ENCODE measurements around the gene C1QB. TPM values are rescaled to one million over a fixed set of nuclear protein-coding genes. Genes with fewer than 3 reads are reported as not detected.
A peak's percentile ranks its signal among the peaks of the same experiment; 100 is the strongest.

Gene C1QB
- 100 to 1,000 TPM in 3 of 9 donors, 10 to 100 TPM in 6; 16.6 to 667 (median 81.4) TPM for total RNA-seq
- polyA plus RNA-seq: 10 to 100 TPM; 25.9 to 61.9 TPM
- long read RNA-seq, donor 1, transcript C1QB-203 (3 exons, 1,254 nt): major isoform, 25 of 36 reads
- long read RNA-seq, donor 1, partial matches to known transcripts: 11 of 36 reads
- long read RNA-seq, donor 1, other reads (novel, unspliced or antisense): 0 of 36 reads
- long read RNA-seq, donor 2, transcript C1QB-203 (3 exons, 1,254 nt): major isoform, 11 of 12 reads
- long read RNA-seq, donor 2, partial matches to known transcripts: 0 of 12 reads
- long read RNA-seq, donor 2, other reads (novel, unspliced or antisense): 1 of 12 reads
- long read RNA-seq, donor 3, transcript C1QB-203 (3 exons, 1,254 nt): major isoform, 38 of 46 reads
- long read RNA-seq, donor 3, partial matches to known transcripts: 5 of 46 reads
- long read RNA-seq, donor 3, other reads (novel, unspliced or antisense): 2 of 46 reads

GRCh38 chr1:22652881-22653316, at the start of gene C1QB:
C1QB (plus strand) TSS chr1:22653236; CDS start chr1:22659463, 6,227 bp downstream.
- peak; percentile 41 to 74 (median 68) for DNase-seq
- 56 to 75% (median 66%) methylated on average over 7 to 13 of the region's 13 CpGs for WGBS, 4 donors

GRCh38 chr1:22606161-22606560, 46.9 kb upstream of the C1QB start:
- DNase-seq (no peak), ATAC-seq (no peak)
- intact Hi-C loops (cut with DNase I): no loop called here
- 49 to 58% (median 55%) methylated on average over 4 of the region's 4 CpGs for WGBS, 4 donors
- Histone ChIP-seq H3K27ac (no peak overlapping the region), H3K27me3 (peaks cover 0 to 62% (median 24%) of the 10 kb centered on the region in 9 donors), H3K4me3 (no peak overlapping the region), H3K9me3 (no peaks in the 10 kb centered on the region), H3K4me1 (no peaks in the 10 kb centered on the region), H3K36me3 (no peaks in the 10 kb centered on the region)
- TF ChIP-seq POLR2A (IDR thresholded peaks at IDR 0.05): no peak

More at GRCh38 chr1:22652881-22653316, at the start of gene C1QB:
- H3K27me3 ChIP-seq: peaks cover 0 to 52% (median 5%) of the 10 kb centered on the region in 9 donors
- intact Hi-C loops (cut with DNase I): no loop called here
- no peaks in the 10 kb centered on the region for H3K9me3 ChIP-seq
- H3K4me1 ChIP-seq: peaks cover 0 to 10% (median 0%) of the 10 kb centered on the region in 12 donors
- TF ChIP-seq POLR2A (IDR thresholded peaks at IDR 0.05) (no peak), CTCF (IDR thresholded peaks at IDR 0.05) (no peak)
- H3K36me3 ChIP-seq: peaks cover 0 to 9% (median 0%) of the 10 kb centered on the region in 9 donors
- H3K27ac ChIP-seq: peak within 1 kb of the TSS in 3 of 12 donors; percentile 3 to 84 (median 28)
- peak within 1 kb of the TSS in 9 of 12 donors; percentile 4 to 63 (median 39) for H3K4me3 ChIP-seq
- ATAC-seq: peak; percentile 75 to 85 (median 83)

DNA sequence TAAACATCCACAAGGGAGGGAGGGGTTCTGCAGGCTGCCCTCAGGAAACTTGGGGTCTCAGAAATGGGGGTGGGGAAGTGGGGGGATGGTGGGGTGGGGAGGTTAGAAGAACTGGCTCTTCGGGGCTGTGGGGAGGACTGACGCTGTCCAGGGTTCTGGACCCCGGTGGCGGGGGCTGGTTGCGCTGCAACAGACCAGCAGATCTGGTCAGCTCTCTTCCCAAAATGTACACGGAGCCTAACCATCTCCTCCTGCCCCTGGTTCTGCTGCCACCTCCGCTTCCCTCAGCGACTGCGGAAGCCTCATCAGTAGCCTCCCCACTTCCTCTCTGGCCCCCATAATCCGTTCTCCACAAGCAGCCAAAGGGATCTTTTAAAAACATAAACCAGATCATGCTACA, 45.9 kb upstream of the C1QB start:
- intact Hi-C loops (cut with DNase I): no loop called here
- ATAC-seq: no peak
- no peak for DNase-seq

DNA sequence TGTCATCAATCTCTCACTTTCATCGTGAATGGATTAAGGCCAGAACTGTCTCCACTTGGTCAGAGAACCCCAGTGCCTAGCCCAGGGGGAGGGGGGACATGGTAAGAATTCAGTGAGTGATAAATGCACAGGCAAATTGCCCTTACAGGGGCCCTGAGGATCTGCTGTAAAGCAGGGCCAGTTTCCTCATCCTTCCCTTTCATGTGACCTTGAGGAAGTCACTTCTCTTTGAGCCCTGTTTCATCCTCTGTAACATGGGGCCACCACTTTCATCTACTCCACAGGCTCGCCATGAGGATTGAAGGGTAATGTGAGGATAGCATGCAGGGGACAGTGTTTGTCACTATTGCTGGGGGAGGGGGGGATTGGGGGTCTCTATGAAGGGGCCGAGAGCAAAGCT, 44.7 kb upstream of the C1QB start:
- no peak overlapping the region for H3K27ac ChIP-seq
- no peaks in the 10 kb centered on the region for H3K4me1 ChIP-seq
- H3K36me3 ChIP-seq: no peaks in the 10 kb centered on the region
- peaks cover 0 to 50% (median 24%) of the 10 kb centered on the region in 9 donors for H3K27me3 ChIP-seq
- intact Hi-C loops (cut with DNase I): no loop called here
- WGBS, 4 donors: 48 to 62% (median 56%) methylated on average over 3 of the region's 3 CpGs
- TF ChIP-seq CTCF (IDR thresholded peaks at IDR 0.05): no peak
- no peak for TF ChIP-seq POLR2A (IDR thresholded peaks at IDR 0.05)
- no peak overlapping the region for H3K4me3 ChIP-seq
- H3K9me3 ChIP-seq: no peaks in the 10 kb centered on the region
- no peak for DNase-seq
- no peak for ATAC-seq

More for the DNA sequence above, 45.9 kb upstream of the C1QB start:
- WGBS, 4 donors: 6 to 8% (median 7%) methylated on average over 10 of the region's 10 CpGs
- no peaks in the 10 kb centered on the region for H3K9me3 ChIP-seq
- no peak overlapping the region for H3K27ac ChIP-seq
- TF ChIP-seq POLR2A (IDR thresholded peaks at IDR 0.05): no peak
- TF ChIP-seq CTCF (IDR thresholded peaks at IDR 0.05): no peak
- H3K36me3 ChIP-seq: no peaks in the 10 kb centered on the region
- H3K4me3 ChIP-seq: no peak overlapping the region
- H3K27me3 ChIP-seq: peaks cover 0 to 57% (median 24%) of the 10 kb centered on the region in 9 donors
- no peaks in the 10 kb centered on the region for H3K4me1 ChIP-seq

All from heart left ventricle (tissue), 16 donors.